ENCODE measurements around the gene CUX1. TPM values are rescaled to one million over a fixed set of nuclear protein-coding genes. Genes with fewer than 3 reads are reported as not detected.

Gene CUX1
- total and polyA plus RNA-seq, 2 of the 13 experiments (the other 11 are each of a cell fraction or from before 2014, with no cell fraction given), result 13.7 to 14.9 TPM

- ATAC-seq (no peak), DNase-seq (ENCODE audit: low spot score) (no peak), FAIRE-seq (no peak)
- no peak overlapping the region for H2AFZ ChIP-seq (ENCODE audit: low read length)
- H3K9me3 ChIP-seq (ENCODE audit: low read length), result no peaks in the 10 kb centered on the region
- in situ Hi-C loops (cut with HindIII; ENCODE audit: extremely low pct_ligation_motif_present, low pct_unique_long_range_greater_than_20kb), result no loop called here
- H3K36me3 ChIP-seq (replicated peaks in 1 of 2; ENCODE audit: control insufficient read depth in 1 of 2, insufficient read depth in 2 of 2, low read length in 2 of 2), result no peaks in the 10 kb centered on the region
- no peak for TF ChIP-seq ZNF383 (CRISPR knock-in tag; IDR thresholded peaks at IDR 0.05; ENCODE audit: borderline replicate concordance)
- TF ChIP-seq, protein P1, sequence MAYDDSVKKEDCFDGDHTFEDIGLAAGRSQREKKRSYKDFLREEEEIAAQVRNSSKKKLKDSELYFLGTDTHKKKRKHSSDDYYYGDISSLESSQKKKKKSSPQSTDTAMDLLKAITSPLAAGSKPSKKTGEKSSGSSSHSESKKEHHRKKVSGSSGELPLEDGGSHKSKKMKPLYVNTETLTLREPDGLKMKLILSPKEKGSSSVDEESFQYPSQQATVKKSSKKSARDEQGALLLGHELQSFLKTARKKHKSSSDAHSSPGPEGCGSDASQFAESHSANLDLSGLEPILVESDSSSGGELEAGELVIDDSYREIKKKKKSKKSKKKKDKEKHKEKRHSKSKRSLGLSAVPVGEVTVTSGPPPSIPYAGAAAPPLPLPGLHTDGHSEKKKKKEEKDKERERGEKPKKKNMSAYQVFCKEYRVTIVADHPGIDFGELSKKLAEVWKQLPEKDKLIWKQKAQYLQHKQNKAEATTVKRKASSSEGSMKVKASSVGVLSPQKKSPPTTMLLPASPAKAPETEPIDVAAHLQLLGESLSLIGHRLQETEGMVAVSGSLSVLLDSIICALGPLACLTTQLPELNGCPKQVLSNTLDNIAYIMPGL (CRISPR knock-in tag; IDR thresholded peaks at IDR 0.05; ENCODE audit: borderline replicate concordance in 1 of 2, low read depth in 1 of 2), result no peak
- no peak for TF ChIP-seq ISX (CRISPR knock-in tag; conservative IDR thresholded peaks at IDR 0.05)
- TF ChIP-seq, protein P2, sequence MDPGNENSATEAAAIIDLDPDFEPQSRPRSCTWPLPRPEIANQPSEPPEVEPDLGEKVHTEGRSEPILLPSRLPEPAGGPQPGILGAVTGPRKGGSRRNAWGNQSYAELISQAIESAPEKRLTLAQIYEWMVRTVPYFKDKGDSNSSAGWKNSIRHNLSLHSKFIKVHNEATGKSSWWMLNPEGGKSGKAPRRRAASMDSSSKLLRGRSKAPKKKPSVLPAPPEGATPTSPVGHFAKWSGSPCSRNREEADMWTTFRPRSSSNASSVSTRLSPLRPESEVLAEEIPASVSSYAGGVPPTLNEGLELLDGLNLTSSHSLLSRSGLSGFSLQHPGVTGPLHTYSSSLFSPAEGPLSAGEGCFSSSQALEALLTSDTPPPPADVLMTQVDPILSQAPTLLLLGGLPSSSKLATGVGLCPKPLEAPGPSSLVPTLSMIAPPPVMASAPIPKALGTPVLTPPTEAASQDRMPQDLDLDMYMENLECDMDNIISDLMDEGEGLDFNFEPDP (CRISPR knock-in tag; conservative IDR thresholded peaks at IDR 0.05), result no peak
- no peak for TF ChIP-seq MYC (CRISPR knock-in tag; IDR thresholded peaks at IDR 0.05; ENCODE audit: borderline replicate concordance)
- TF ChIP-seq ZNF891 (CRISPR knock-in tag; IDR thresholded peaks at IDR 0.05), result no peak
- TF ChIP-seq MTF1 (CRISPR knock-in tag; IDR thresholded peaks at IDR 0.05), result no peak
- no peak for TF ChIP-seq NR2F2 (IDR thresholded peaks at IDR 0.05; ENCODE audit: borderline replicate concordance, low read depth)
- no peak for TF ChIP-seq ZSCAN30 (CRISPR knock-in tag; IDR thresholded peaks at IDR 0.05)
- no peak for TF ChIP-seq ZNF256 (CRISPR knock-in tag; conservative IDR thresholded peaks at IDR 0.05)
- no peak for TF ChIP-seq ZNF121 (CRISPR knock-in tag; IDR thresholded peaks at IDR 0.05)
- TF ChIP-seq NAIF1 (CRISPR knock-in tag; IDR thresholded peaks at IDR 0.05; ENCODE audit: borderline replicate concordance), result no peak
- TF ChIP-seq RBAK (CRISPR knock-in tag; IDR thresholded peaks at IDR 0.05), result no peak
- no peak overlapping the region for H3K27ac ChIP-seq (ENCODE audit: extremely low read length, insufficient read depth, low read length)
- no peaks in the 10 kb centered on the region for H3K79me2 ChIP-seq (ENCODE audit: insufficient read depth, low read length)
- 88% methylated on average over 11 of the region's 14 CpGs for WGBS (ENCODE audit: low lambda C conversion rate)
- no TSS peak for BruUV-seq (replicated peaks)
- intact Hi-C loops (cut with micrococcal nuclease; ENCODE audit: unreplicated experiment), result no loop called here
- no peak overlapping the region for H3K9ac ChIP-seq (ENCODE audit: insufficient read depth, low read depth, low read length)
- H3K4me2 ChIP-seq (ENCODE audit: low read depth, low read length), result no peak overlapping the region
- ChIA-PET CTCF (ENCODE audit: low intra/inter-chr PET ratio, low total read pairs) (no interaction called here), POLR2A (no interaction called here)
- no peaks in the 10 kb centered on the region for H3K27me3 ChIP-seq (ENCODE audit: control insufficient read depth in 1 of 2, insufficient read depth in 2 of 2, low read length in 2 of 2)
- no peaks in the 10 kb centered on the region for H4K20me1 ChIP-seq (ENCODE audit: insufficient read depth, low read length)
- no peaks in the 10 kb centered on the region for H3K4me1 ChIP-seq (ENCODE audit: insufficient read depth, low read length)
- H3K4me3 ChIP-seq (replicated peaks in 1 of 3; ENCODE audit: insufficient read depth in 1 of 3, low read depth in 2 of 3, low read length in 3 of 3), result no peak overlapping the region
Observed at GRCh38 chr7:102320181-102320580, 502.8 kb downstream of the CUX1 start.
